Cardiac muscle cell (in vitro differentiated cells and primary cell): ENCODE measurements around the gene MAGEC1. TPM values are rescaled to one million over a fixed set of nuclear protein-coding genes. Genes with fewer than 3 reads are reported as not detected.
"Not testable (repeated sequence)": the region's sequence is repeated elsewhere in the genome, so short reads cannot be mapped to it uniquely, and the experiment has no call there.

Experiments used
- DNase-seq, 2 donors: peaks; one replicate each; pipeline versions ENCODE4 v3.0.0 to v3.0.0-alpha.2; 2010 to 2017; ENCODE audit warnings: low read depth in 1 of 2, low spot score in 1 of 2
- H3K27ac ChIP-seq: fragments of 200-600 bp; sonication (generic); 2 replicates; pipeline ENCODE4 v1.5.1; 2016
- H3K27me3 ChIP-seq: fragments of 200-600 bp; sonication (generic); 2 replicates; pipeline ENCODE4 v1.6.0; 2016; ENCODE audit warnings: control low read depth
- H3K36me3 ChIP-seq: fragments of 200-600 bp; sonication (generic); 2 replicates; pipeline ENCODE4 v1.5.1; 2016; ENCODE audit warnings: control low read depth
- H3K4me1 ChIP-seq: fragments of 200-600 bp; sonication (generic); 2 replicates; pipeline ENCODE4 v1.8.1; 2017; ENCODE audit warnings: low read depth, mild to moderate bottlenecking, mixed run types
- H3K4me3 ChIP-seq: fragments of 200-600 bp; sonication (generic); 2 replicates; pipeline ENCODE4 v1.5.1; 2016; ENCODE audit warnings: mild to moderate bottlenecking
- H3K9me3 ChIP-seq: fragments of 200-600 bp; sonication (generic); 2 replicates; pipeline ENCODE4 v1.5.1; 2017; ENCODE audit warnings: low read depth, mild to moderate bottlenecking, control low read depth
- polyA plus RNA-seq: library from polyadenylated mRNA; unstranded; fragments of >200 nt; fragmentation: Nextera tagmentation; extraction: Ambion mirVana; gene quantifications from 2 replicates; pipeline ENCODE4 v1.2.1, GENCODE V29; 2016
- total RNA-seq: library from RNA; depleted of rRNA; stranded (reverse); fragments of >200 nt; gene quantifications from 2 replicates; pipeline ENCODE4 v1.2.3, GENCODE V29; 2016
- TF ChIP-seq, protein P1 (sequence below): IDR thresholded peaks from 2 replicates; pipeline ENCODE4 v1.5.1; 2012; ENCODE audit warnings: low read depth, mild to moderate bottlenecking, low read length

Gene MAGEC1, protein sequence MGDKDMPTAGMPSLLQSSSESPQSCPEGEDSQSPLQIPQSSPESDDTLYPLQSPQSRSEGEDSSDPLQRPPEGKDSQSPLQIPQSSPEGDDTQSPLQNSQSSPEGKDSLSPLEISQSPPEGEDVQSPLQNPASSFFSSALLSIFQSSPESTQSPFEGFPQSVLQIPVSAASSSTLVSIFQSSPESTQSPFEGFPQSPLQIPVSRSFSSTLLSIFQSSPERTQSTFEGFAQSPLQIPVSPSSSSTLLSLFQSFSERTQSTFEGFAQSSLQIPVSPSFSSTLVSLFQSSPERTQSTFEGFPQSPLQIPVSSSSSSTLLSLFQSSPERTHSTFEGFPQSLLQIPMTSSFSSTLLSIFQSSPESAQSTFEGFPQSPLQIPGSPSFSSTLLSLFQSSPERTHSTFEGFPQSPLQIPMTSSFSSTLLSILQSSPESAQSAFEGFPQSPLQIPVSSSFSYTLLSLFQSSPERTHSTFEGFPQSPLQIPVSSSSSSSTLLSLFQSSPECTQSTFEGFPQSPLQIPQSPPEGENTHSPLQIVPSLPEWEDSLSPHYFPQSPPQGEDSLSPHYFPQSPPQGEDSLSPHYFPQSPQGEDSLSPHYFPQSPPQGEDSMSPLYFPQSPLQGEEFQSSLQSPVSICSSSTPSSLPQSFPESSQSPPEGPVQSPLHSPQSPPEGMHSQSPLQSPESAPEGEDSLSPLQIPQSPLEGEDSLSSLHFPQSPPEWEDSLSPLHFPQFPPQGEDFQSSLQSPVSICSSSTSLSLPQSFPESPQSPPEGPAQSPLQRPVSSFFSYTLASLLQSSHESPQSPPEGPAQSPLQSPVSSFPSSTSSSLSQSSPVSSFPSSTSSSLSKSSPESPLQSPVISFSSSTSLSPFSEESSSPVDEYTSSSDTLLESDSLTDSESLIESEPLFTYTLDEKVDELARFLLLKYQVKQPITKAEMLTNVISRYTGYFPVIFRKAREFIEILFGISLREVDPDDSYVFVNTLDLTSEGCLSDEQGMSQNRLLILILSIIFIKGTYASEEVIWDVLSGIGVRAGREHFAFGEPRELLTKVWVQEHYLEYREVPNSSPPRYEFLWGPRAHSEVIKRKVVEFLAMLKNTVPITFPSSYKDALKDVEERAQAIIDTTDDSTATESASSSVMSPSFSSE
- total RNA-seq (not detected in 2 replicates), polyA plus RNA-seq (not detected in 2 replicates)

DNA sequence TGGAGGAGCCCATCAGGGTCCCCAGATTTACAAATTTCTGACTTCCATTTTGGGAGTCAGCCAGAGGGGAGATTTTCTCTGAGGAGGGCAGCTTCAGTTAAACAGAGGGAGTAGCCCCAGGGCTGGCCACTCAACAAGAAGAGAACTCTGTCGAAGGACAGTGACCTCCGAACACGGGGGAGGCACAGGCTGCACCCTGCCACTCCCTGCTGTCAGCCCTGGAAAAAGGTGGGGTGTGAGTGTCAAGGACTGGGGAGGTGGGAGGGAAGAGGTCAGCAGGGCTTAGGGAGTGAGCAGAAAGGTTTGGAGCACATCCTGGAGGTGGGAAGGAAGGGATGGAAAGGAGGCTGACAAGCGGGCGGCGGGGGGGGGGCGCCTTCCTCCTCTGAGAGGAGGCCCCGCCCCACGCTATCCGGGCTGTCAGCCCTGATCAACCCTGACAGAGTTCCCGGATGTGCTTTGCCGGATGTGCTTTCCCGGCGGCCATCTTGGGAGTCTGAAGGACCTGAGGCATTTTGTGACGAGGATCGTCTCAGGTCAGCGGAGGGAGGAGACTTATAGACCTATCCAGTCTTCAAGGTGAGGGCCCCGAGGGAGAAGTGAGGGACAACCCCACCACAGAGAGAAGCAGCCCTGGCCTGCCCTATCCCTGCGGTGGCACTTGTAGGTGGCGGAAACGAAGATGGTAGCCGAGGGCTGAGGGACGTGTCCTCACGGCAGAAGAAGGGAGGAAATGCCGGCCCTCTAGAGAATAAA, at the start of gene MAGEC1:
Gene MAGEC1, plus strand, starts transcription at position 495 of the 756 bp plus-strand sequence. CDS start 1,179 bp downstream, outside the sequence.
- TF ChIP-seq, protein P1, sequence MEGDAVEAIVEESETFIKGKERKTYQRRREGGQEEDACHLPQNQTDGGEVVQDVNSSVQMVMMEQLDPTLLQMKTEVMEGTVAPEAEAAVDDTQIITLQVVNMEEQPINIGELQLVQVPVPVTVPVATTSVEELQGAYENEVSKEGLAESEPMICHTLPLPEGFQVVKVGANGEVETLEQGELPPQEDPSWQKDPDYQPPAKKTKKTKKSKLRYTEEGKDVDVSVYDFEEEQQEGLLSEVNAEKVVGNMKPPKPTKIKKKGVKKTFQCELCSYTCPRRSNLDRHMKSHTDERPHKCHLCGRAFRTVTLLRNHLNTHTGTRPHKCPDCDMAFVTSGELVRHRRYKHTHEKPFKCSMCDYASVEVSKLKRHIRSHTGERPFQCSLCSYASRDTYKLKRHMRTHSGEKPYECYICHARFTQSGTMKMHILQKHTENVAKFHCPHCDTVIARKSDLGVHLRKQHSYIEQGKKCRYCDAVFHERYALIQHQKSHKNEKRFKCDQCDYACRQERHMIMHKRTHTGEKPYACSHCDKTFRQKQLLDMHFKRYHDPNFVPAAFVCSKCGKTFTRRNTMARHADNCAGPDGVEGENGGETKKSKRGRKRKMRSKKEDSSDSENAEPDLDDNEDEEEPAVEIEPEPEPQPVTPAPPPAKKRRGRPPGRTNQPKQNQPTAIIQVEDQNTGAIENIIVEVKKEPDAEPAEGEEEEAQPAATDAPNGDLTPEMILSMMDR, result no peak
- H3K9me3 ChIP-seq, result no peaks in the 10 kb centered on the region
- H3K4me1 ChIP-seq, result no peaks in the 10 kb centered on the region
- no peaks in the 10 kb centered on the region for H3K36me3 ChIP-seq
- H3K27me3 ChIP-seq, result no peaks in the 10 kb centered on the region
- H3K4me3 ChIP-seq, result no peak within 1 kb of the TSS
- no peak within 1 kb of the TSS for H3K27ac ChIP-seq
- no peak for DNase-seq

DNA sequence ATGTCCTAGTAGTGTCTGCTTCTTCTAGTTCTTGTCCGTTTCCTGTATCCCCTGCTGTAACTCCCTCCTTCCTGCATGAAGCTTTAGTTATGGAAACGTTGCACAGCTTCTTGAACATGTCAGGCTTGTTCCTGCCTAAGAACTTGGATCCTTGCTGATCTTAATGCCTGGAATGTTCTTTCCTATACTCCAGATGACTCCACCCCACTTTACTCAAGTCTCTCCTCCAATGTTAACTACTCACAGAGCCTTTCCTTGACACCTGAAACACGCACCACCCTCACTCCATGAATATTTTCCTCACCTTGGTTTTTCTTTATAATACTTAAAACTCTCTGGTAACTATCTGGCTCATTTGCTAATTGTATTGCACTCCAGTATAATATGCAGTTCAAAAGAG, 46.2 kb upstream of the MAGEC1 start:
- Histone ChIP-seq H3K27ac (no peak overlapping the region), H3K4me3 (no peak overlapping the region), H3K27me3 (no peaks in the 10 kb centered on the region), H3K36me3 (no peaks in the 10 kb centered on the region), H3K4me1 (no peaks in the 10 kb centered on the region), H3K9me3 (no peaks in the 10 kb centered on the region)
- TF ChIP-seq, protein P1, result no peak
- DNase-seq, result no peak

DNA sequence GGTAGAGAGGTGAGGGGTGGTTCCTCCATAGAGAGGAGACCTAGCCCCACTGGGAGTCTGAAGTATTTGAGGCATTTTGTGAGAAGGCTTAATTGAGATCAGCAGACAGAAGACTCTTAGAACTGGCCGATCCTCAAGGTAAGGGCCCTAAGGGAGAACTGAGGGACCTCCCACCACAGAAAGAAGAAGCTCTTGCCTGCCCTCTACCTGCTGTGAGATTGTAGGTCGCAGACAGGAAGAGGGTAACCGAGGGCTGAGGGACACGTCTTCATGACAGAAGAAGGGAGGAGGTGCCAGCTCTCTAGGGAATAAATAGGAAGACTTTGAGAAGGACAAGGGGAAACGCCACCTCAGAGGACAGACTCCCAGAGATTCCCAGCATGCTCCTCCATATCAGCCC, 24.1 kb upstream of the MAGEC1 start:
- Histone ChIP-seq H3K4me1 (no peaks in the 10 kb centered on the region), H3K9me3 (no peaks in the 10 kb centered on the region), H3K36me3 (no peaks in the 10 kb centered on the region), H3K27me3 (no peaks in the 10 kb centered on the region), H3K4me3 (no peak overlapping the region), H3K27ac (no peak overlapping the region)
- no peak for DNase-seq
- TF ChIP-seq, protein P1, result no peak

DNA sequence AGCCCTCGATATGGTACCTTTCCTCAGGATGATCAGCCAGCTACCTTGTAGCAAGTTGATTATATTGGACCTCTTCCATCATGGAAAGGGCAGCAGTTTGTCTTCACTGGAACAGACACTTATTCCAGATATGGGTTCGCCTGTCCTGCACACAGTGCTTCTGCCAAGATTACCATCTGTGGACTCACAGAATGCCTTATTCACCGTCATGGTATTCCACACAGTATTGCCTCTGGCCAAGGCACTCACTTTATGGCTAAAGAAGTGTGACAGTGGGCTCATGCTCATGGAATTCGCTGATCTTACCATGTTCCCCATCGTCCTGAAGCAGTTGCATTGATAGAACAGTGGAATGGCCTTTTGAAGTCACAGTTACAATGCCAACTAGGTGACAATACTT, 14.9 kb upstream of the MAGEC1 start:
- not testable (repeated sequence) for DNase-seq, H3K9me3 ChIP-seq

DNA sequence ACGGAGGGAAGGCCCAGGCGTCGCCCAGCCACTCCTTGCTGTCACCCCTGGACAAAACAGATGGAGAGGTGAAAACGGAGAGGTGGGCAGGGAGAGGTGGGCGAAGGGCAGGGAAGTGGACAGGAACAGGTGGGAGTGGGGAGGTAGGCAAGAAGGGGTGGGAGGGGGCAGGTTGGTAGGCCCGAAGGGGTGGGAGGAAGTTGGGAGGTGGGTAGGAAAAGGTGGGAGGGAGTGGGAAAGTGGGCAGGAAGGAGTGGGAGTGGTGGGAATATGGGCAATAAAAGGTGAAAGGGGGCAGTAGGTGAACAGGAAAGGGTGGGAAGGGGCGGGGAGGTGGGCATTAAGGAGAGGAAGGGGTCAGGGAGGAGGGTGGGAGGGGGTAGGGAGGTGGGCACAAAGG, 9.0 kb upstream of the MAGEC1 start:
- H3K36me3 ChIP-seq, result no peaks in the 10 kb centered on the region
- H3K4me3 ChIP-seq, result no peak overlapping the region
- no peak for DNase-seq
- TF ChIP-seq, protein P1, result no peak
- no peaks in the 10 kb centered on the region for H3K27me3 ChIP-seq
- no peak overlapping the region for H3K27ac ChIP-seq
- no peaks in the 10 kb centered on the region for H3K4me1 ChIP-seq
- H3K9me3 ChIP-seq, result no peaks in the 10 kb centered on the region

More for the DNA sequence above, 14.9 kb upstream of the MAGEC1 start:
- H3K27ac ChIP-seq, H3K27me3 ChIP-seq, H3K4me3 ChIP-seq, H3K36me3 ChIP-seq, H3K4me1 ChIP-seq: not testable (repeated sequence)
